Osteoblast (primary cell): ENCODE measurements around the gene BFAR. TPM values are rescaled to one million over a fixed set of nuclear protein-coding genes. Genes with fewer than 3 reads are reported as not detected.

ENCODE experiments used
- DNase-seq: peaks from one replicate; pipeline ENCODE4 v3.0.0; 2011; ENCODE audit warnings: low spot score, mixed read lengths; ENCODE audit not compliant: insufficient read length; ENCODE audit errors: missing footprints
- H2AFZ ChIP-seq: 2 replicates; pipeline ENCODE4 v1.6.0; 2011; ENCODE audit warnings: mild to moderate bottlenecking, low read length
- H3K27ac ChIP-seq: 2 replicates; pipeline ENCODE4 v1.5.1; 2011; ENCODE audit warnings: mild to moderate bottlenecking, low read depth, low read length, moderate library complexity
- H3K27me3 ChIP-seq: 2 replicates; pipeline ENCODE4 v1.6.0; 2012; ENCODE audit warnings: mild to moderate bottlenecking, control low read depth, inconsistent platforms, low read length, moderate library complexity; ENCODE audit not compliant: insufficient read depth
- H3K36me3 ChIP-seq: 2 replicates; pipeline ENCODE4 v1.5.1; 2011; ENCODE audit warnings: mild to moderate bottlenecking, low read length, control low read depth, moderate library complexity; ENCODE audit not compliant: insufficient read depth
- H3K4me1 ChIP-seq: 2 replicates; pipeline ENCODE4 v1.5.1; 2011; ENCODE audit warnings: mild to moderate bottlenecking, low read length, control low read depth, moderate library complexity; ENCODE audit not compliant: insufficient read depth
- H3K4me2 ChIP-seq: 2 replicates; pipeline ENCODE4 v1.6.0; 2011; ENCODE audit warnings: mild to moderate bottlenecking, low read length; ENCODE audit not compliant: insufficient read depth
- H3K4me3 ChIP-seq: fragments of 200-600 bp; sonication (generic); 3 replicates; pipeline ENCODE4 v1.5.1; 2012; ENCODE audit warnings: mild to moderate bottlenecking, low read length, inconsistent platforms; ENCODE audit not compliant: insufficient read depth
- H3K79me2 ChIP-seq: 2 replicates; pipeline ENCODE4 v1.6.0; 2012; ENCODE audit warnings: mild to moderate bottlenecking, low read length, control low read depth, inconsistent platforms; ENCODE audit not compliant: insufficient read depth
- H3K9me3 ChIP-seq: 2 replicates; pipeline ENCODE4 v1.5.1; 2011; ENCODE audit warnings: low read depth, low read length, control low read depth
- H4K20me1 ChIP-seq: 2 replicates; pipeline ENCODE4 v1.6.0; 2012; ENCODE audit warnings: mild to moderate bottlenecking, low read length, control low read depth; ENCODE audit not compliant: insufficient read depth
- total RNA-seq: library from RNA; depleted of rRNA; stranded (reverse); fragments of >200 nt; gene quantifications from 2 replicates; pipeline ENCODE4 v1.2.3, GENCODE V29; 2012
- TF ChIP-seq, protein P1 (sequence below): IDR thresholded peaks from 2 replicates; pipeline ENCODE4 v1.5.1; 2011; ENCODE audit warnings: mild to moderate bottlenecking, low read depth, low read length, moderate library complexity; ENCODE audit errors: extremely low read depth

The BFAR gene
- total RNA-seq, 1 donor, result 186 TPM

DNA sequence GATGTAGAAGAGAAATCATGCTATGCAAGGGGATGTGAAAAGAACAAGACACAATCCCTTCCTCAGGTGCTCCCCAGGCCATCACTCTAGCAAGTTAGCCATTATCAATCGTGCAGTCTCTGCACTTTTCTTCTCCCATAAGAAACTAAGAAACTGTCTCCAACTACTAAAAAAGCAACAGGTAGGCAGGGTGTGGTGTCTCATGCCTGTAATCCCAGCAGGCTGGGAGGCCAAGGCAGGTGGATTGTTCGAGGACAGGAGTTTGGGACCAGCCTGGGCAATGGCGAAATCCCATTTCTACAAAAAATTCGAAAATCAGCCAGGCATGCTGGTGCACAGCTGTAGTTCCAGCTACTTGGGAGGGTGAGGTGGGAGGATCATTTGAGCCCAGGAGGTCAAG is 16.5 kb upstream of the BFAR start:
- DNase-seq, result no peak
- Histone ChIP-seq H3K27ac (no peak overlapping the region), H3K4me2 (no peak overlapping the region), H3K36me3 (peaks cover 32% of the 10 kb centered on the region), H3K4me1 (no peaks in the 10 kb centered on the region), H3K79me2 (no peaks in the 10 kb centered on the region), H3K4me3 (no peak overlapping the region), H2AFZ (no peak overlapping the region), H3K27me3 (no peaks in the 10 kb centered on the region), H4K20me1 (peaks cover 5% of the 10 kb centered on the region), H3K9me3 (no peaks in the 10 kb centered on the region)
- TF ChIP-seq, protein P1, sequence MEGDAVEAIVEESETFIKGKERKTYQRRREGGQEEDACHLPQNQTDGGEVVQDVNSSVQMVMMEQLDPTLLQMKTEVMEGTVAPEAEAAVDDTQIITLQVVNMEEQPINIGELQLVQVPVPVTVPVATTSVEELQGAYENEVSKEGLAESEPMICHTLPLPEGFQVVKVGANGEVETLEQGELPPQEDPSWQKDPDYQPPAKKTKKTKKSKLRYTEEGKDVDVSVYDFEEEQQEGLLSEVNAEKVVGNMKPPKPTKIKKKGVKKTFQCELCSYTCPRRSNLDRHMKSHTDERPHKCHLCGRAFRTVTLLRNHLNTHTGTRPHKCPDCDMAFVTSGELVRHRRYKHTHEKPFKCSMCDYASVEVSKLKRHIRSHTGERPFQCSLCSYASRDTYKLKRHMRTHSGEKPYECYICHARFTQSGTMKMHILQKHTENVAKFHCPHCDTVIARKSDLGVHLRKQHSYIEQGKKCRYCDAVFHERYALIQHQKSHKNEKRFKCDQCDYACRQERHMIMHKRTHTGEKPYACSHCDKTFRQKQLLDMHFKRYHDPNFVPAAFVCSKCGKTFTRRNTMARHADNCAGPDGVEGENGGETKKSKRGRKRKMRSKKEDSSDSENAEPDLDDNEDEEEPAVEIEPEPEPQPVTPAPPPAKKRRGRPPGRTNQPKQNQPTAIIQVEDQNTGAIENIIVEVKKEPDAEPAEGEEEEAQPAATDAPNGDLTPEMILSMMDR, result no peak

DNA sequence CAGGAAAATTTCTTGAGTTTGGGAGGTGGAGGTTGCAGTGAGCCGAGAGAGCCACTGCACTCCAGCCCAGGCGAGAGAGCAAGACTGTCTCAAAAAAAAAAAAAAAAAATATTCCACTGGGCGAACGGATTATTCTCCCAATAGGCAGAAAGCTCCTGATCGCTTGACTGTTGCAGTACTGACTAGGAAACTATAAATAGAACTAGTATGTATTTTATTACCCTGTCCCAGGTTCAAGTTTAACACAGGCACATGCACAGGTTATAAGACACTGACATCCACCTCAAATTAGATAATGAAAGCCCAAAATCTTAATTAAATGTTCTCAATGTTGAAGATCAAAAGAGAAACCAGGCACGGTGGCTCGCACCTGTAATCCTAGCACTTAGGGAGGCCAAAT is 14.2 kb upstream of the BFAR start:
- no peak for DNase-seq
- no peaks in the 10 kb centered on the region for H3K4me1 ChIP-seq
- H3K4me2 ChIP-seq, result no peak overlapping the region
- peaks cover 30% of the 10 kb centered on the region for H3K36me3 ChIP-seq
- H3K27me3 ChIP-seq, result no peaks in the 10 kb centered on the region
- TF ChIP-seq, protein P1, result no peak
- no peak overlapping the region for H3K4me3 ChIP-seq
- peaks cover 5% of the 10 kb centered on the region for H4K20me1 ChIP-seq
- no peak overlapping the region for H3K27ac ChIP-seq
- no peak overlapping the region for H2AFZ ChIP-seq
- H3K79me2 ChIP-seq, result no peaks in the 10 kb centered on the region
- no peaks in the 10 kb centered on the region for H3K9me3 ChIP-seq

DNA sequence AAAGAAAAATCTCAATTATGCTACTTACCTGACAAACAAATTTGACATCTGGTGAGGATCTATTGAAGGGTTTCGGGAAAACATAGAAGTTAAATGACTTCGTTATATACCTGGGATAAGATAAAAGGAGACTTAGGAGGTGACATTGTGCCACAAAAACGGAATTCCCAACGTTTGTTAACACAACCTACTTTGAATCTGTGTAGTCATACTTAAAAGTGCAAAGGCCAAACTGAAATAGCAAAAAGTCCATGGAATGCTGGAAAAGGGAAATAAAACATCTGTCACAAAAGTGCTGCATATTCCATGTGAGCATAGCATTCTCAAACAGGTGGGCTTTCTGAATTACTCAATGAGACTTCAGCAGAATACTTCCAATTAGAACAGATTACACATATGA is 5.7 kb upstream of the BFAR start:
- DNase-seq, result no peak
- Histone ChIP-seq H3K4me1 (peaks cover 10% of the 10 kb centered on the region), H2AFZ (no peak overlapping the region), H3K4me2 (no peak overlapping the region), H3K4me3 (no peak overlapping the region), H3K27ac (no peak overlapping the region), H4K20me1 (no peaks in the 10 kb centered on the region), H3K9me3 (no peaks in the 10 kb centered on the region), H3K79me2 (peaks cover 16% of the 10 kb centered on the region), H3K36me3 (peaks cover 36% of the 10 kb centered on the region), H3K27me3 (no peaks in the 10 kb centered on the region)
- TF ChIP-seq, protein P1, result no peak

DNA sequence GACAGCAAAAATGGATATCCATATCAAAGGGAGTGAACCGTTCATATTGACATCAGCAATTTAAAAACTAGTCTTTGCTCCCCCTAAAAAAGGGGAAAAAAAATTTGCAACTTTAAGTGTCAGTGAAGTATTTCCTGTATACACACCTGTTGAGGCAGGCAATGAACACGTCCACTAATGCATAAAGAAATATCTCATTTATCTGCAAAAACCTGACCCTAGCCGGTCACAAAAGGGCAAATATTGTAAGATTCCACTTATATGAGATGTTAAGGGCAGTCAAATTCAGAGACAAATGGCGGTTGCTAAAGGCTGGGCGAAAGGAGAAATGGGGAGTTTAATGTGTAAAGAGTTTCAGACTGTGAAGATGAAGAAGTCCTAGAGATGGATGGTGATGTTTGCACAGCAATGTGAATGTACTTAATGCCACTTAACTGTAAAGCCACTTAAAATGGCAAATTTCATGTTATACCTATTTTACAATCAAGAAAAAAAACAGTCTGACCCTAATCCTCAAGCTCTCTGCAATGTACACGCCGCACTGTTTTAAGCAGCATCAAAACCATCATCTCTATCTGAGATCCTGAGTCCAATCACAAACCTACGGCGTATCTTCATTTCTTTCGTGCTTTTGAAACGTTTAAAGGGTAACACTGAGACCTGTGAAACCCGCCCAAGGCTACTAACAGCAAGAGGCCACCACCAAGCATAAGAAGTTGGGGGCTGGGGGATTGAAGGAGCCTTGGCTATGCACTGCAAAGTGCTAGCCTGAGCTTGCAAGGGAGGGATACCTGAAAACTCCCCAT is 3.7 kb upstream of the BFAR start:
- Histone ChIP-seq H3K36me3 (peaks cover 30% of the 10 kb centered on the region), H3K27me3 (no peaks in the 10 kb centered on the region), H2AFZ (peak overlapping the region; percentile 85), H3K27ac (peak overlapping the region; percentile 90), H3K79me2 (peaks cover 32% of the 10 kb centered on the region), H3K9me3 (no peaks in the 10 kb centered on the region), H3K4me1 (peaks cover 12% of the 10 kb centered on the region), H3K4me3 (peak overlapping the region; percentile 93), H4K20me1 (peaks cover under 1% of the 10 kb centered on the region), H3K4me2 (peak overlapping the region; percentile 86)
- TF ChIP-seq, protein P1, result no peak
- no peak for DNase-seq
